GM12872 (cell line): ENCODE measurements around the gene KRT39.

Experiments
- TF ChIP-seq, protein P1 (sequence below): IDR thresholded peaks from 3 replicates; pipeline ENCODE4 v1.5.1; 2011; ENCODE audit warnings: low read depth, mild to moderate bottlenecking, low read length, moderate library complexity; ENCODE audit not compliant: insufficient read depth

Gene KRT39

DNA sequence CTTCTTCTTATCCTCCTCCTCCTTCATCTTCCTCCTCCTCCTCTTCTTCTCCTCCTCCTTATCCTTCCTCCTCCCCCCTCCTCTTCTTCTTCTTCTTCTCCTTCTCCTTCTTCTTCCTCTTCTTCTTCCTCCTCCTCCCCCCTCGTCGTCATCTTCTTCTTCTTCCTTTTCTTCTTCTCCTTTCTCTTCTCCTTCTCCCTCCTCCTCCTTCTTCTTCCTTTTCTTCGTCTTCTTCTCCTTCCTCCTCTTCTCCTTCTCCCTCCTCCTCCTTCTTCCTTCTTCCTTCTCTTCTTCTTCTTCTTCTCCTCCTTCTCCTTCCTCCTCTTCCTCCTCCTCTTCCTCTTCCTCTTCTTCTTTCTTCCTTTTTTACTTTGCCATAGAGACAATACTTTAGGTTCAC lies 24.2 kb downstream of the KRT39 start:
- TF ChIP-seq, protein P1, sequence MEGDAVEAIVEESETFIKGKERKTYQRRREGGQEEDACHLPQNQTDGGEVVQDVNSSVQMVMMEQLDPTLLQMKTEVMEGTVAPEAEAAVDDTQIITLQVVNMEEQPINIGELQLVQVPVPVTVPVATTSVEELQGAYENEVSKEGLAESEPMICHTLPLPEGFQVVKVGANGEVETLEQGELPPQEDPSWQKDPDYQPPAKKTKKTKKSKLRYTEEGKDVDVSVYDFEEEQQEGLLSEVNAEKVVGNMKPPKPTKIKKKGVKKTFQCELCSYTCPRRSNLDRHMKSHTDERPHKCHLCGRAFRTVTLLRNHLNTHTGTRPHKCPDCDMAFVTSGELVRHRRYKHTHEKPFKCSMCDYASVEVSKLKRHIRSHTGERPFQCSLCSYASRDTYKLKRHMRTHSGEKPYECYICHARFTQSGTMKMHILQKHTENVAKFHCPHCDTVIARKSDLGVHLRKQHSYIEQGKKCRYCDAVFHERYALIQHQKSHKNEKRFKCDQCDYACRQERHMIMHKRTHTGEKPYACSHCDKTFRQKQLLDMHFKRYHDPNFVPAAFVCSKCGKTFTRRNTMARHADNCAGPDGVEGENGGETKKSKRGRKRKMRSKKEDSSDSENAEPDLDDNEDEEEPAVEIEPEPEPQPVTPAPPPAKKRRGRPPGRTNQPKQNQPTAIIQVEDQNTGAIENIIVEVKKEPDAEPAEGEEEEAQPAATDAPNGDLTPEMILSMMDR, result no peak

DNA sequence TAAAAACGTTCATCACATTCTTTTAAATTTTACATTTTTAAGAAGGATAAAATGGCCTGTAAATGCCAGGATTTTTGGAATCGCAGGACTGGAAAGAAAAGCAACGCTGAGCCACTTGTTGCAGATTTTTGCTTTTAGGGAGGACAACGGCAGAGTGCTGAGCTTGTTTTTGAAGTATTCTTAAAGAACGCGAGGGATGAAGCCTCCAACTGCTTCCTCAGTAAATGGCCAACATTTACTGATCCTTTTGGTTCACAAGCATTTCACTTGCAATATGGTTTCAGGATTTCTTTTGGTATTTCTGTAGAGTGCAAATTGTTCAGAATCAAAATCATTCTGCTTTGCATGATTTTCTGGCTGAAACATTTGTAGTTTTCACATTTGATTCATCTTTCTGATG lies 26.5 kb downstream of the KRT39 start:
- TF ChIP-seq, protein P1, result no peak

DNA sequence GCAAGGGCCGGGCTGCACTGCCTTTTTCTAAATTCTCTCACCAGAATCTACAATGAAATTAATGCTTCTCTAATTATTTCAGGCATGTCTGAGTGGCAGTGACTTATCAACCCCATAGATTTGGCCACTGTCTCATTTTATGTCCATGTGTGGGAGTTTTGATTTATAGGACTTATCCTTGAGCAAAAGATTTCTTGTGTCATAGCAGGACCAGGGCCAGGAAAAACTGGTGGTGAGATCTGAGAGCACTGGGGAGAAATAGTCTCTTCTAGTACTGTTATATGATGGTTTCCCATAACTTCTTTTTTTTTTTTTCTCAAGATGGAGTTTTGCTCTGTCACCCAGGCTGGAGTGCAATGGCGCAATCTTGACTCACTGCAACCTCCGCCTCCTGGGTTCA lies 27.8 kb downstream of the KRT39 start:
- TF ChIP-seq, protein P1, result no peak

DNA sequence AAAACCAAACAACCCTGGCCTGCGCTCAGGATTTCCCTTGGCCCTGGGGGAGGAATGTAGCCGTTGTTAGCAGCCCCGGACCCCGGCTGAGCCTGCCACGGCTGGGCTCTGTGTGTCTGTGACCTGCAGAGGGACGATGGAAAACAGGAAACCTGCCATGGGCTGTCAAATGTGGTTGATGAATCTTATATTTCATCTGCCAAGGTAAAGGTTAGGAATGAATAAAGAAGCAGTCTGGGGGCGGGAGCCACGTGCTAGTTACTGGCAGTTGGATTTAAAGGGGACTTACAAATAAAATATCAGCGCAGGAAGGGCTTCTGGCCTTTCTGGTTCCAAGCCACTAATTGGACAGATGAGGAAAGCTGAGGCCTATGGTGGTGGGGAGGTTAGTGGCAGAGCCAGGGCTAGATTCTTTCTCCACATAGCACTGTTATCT lies 29.3 kb downstream of the KRT39 start, which contains the start of gene KRT23:
KRT23 (minus strand) TSS at position 263 of the 436 bp plus-strand sequence. CDS start 1,043 bp downstream, outside the sequence.
- TF ChIP-seq, protein P1, result no peak

DNA sequence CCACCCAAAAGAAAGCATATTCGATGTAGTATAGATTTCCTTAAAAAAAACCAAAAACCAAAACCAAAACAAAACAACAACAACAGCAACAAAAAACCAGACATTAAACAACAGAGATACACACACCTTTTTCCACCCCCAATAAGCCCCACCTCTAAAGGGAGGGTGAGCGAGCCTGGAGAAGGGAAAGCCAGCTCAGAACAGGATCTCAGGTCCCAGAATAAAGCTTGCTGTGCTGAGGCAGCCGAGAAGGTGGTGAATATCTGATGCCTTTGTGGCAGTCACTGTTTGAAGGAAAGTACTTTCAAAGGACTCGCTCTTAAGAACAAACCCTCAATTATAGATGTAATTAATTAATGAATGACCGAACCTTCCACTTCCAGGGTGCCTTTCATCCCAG lies 29.8 kb downstream of the KRT39 start:
- TF ChIP-seq, protein P1, result no peak

DNA sequence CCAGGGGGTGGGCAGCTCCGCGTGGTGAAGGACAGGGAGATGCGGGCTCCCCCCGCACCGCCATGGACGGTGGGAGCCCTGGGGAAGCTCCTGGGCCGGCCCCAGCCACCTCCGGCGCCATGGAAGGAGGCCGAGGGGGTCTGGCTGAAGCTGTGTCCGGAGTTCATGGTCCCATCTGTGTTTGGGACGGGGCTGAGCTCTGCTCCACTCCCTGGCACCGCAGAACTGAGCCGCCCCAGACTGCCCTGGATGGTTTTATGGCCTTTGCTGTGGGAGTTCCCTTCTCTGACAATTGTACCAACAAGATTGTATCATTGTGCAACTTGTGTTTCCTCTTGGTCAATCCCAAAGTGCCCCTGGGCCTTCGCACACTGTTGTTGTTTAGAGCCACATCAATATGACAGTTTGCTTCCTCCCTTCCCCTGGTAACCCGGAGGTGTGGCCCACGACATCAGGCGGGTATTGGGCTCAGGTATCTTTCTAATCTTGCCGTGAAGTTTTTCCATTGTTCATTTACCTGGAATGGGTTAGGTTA lies 30.2 kb downstream of the KRT39 start:
- TF ChIP-seq, protein P1, result no peak

DNA sequence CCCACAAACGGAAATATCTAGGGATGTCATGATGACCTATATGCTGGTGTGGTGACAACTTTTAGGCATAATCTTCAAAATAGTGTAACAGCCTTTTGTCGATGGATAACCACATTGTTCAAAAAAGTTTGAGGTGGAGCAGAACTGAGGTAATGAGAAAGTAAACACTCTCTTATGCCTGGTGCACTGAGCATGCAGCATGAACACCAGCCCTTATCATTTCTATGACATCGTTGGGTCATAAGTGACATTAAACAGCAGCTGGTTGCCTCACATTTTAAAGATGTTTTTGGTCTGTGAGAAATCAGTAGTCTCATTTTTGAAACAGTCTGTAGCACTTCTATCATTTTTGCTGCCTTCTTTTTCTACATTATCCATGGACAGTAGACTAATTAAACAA lies 31.1 kb downstream of the KRT39 start:
- TF ChIP-seq, protein P1, result no peak
